Anterior cingulate cortex (tissue), 58 donors: ENCODE data around the gene CALHM6.

Source experiments
- DNase-seq, 58 donors: peaks; one replicate each; lab custom pipeline; 2025; lab: John Stamatoyannopoulos, UW

The CALHM6 gene

DNA sequence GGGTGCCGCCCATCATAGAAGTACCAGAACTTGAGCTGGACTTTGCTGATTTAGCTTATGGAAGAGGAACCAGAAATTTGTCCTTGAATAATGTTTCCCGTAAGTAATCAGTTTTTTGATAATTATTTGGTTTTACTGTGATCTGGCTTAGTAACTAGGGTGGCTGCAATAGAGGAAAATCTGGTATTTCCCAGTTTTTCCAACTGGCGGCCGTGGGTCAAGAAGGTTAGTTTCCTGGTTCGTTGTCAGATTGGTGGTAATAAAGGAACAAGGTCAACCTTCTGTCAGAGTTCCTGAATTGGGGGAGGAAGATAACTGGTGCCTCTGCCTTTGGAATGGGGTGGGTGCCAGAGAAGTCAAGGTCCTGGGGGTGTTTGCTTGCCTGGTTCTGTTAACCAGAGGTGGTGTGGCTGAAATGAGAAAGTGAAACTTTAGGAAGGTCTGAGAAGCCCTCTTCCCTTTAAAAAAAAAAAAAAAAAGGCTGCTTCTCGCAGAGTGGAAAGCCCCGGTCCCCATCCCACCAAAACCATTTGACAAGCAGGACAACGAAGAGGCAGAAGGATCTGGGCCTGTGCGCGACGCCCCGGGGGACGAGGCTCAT is at the start of gene CALHM6:
CALHM6 (plus strand) TSS at position 45 of the 601 bp plus-strand sequence; CDS start at position 600, 555 bp downstream.
- DNase-seq = no peak

DNA sequence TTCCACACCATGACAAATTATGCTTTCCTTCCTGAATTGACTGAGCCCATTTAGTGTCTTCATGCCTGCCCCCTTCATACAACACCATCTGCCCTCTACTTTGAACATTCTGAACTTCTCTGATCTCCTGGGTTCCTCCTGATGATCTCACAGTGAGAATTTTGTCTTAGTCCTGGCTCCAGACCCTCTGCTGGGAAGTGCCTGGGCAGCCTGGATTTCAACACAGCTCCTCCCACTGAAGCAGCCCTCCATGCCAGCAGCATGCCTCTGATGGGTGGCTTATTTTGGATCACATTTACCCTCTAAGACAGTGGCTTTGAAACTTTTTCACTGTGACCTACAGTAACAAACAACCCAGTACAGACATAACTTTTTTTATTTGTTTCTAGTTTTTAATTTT is 48.9 kb upstream of the CALHM6 start:
- DNase-seq = peak in 1 of 58 donors; percentile 49

DNA sequence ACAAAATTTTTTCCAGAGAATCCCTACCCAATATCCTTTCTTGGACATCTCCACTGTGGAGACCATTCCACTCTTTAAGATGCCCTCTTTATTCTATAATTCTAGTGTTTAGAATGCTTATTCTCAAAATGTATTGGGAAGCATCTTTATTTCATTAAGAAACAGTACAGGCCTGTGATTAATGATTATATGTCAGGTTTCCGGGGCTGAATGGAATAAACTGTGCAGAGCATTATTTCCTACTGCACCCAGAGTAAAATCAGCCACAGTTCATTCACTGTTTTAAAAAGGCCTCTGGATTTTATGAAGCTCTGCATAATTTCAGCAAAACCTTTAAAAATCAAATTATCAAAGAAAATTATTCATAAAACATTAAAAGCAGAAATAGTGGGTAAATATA is 47.8 kb upstream of the CALHM6 start:
- no peak for DNase-seq

DNA sequence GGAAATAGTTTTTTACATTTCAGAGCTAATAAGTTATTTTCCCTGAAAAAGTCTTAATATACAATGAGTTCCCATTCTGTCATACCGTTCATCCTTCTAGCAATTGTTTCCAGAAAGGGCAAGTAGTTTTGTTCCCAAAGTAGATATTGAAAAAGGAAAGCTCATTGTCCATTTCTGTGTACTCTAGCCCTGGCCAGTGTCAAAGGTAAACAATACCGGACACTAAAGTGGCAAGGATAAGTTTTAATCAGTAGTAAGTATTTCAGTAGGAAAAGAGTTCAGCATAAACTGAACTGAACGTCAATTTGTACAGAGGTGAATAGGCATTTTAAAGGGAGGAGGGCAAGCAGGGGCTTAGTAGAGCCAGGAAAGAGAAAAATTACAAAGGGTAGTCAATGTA is 43.5 kb upstream of the CALHM6 start:
- no peak for DNase-seq

DNA sequence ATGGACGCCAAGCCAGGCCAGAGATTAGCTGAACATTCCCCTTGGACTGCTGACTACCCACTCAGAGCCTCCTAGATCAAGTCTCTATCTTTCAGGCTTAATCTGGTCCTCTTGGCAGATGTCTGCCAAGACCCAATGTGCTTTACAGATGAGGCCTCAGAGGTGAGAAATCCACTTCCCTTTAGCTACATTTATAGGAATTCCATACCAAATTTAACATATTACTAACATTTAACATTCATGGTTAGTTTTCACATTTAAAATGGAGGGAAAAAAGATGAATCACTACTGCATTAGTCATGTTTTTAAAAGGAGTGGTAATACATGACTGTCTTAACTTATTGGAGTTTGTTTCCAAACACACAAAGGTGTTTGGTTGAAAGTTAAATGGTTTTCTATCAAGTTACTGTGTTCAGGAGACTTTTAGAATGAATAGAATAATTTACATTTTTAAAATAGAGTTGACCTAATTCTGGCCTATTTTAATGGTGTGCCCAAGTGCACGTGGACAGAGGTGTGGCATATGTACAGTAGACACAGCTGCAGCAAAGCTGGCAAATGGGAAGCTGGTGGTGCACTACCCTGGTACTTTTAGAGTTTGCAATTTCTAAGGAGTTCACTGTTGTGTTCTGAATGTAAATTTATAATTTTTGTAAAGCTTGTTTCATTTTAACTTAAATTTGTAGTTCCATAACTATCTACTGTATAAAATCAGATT is 41.9 kb upstream of the CALHM6 start:
- DNase-seq = no peak

DNA sequence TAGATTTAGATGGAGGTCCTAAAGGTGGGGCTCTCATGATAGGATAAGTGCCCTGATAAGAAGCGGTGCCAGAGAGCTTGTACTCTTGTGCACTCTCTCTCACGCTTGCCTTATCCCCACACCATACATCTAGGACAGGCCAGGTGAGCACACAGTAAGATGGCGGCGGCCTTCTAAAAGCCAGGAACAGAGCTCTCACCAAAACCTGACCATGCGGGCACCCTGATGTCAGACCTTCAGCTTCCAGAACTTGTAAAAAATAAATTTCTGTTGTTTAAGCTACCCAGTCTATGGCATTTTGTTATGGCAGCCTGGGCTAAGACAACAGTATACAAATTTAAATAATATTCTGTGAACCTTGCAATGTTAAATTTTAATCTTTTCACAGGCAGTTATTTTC is 40.8 kb upstream of the CALHM6 start:
- no peak for DNase-seq

DNA sequence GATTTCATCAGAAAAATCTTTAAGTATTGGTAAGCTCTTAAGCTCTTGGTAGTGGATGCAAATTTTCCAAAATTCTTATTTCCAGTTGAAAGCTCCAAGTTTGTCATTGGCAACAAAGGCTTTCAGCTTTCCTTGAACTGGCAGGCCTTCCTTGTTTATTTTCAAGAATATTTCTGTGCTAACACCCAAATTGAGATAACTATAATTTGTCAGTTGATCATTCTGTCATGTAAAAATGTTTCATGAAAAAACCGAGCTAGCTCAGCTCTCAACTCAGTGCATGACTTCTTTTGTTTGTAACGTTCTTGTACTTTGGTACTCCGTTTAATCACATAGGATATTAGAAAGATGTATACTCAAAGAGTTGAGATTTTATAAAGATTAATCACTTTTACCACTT is 38.9 kb upstream of the CALHM6 start:
- no peak for DNase-seq

DNA sequence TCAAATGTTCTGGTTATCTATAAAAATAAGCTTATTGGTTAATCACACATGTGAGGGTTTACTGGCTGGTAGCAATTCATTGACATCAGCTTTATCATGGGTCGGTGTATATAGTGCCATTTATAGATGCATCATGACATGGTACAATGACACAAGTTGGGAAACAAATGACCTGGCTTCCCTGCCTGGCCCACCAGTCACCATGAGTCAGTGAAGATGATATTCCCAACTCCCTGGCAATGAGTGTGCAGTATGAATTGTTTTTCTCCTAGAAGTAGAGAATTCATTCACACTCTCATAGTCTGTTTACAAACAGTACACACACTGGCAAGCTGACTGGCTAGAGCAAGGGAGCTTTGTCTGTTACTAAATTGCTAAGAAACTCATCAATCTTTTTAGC is 37.2 kb upstream of the CALHM6 start:
- no peak for DNase-seq

DNA sequence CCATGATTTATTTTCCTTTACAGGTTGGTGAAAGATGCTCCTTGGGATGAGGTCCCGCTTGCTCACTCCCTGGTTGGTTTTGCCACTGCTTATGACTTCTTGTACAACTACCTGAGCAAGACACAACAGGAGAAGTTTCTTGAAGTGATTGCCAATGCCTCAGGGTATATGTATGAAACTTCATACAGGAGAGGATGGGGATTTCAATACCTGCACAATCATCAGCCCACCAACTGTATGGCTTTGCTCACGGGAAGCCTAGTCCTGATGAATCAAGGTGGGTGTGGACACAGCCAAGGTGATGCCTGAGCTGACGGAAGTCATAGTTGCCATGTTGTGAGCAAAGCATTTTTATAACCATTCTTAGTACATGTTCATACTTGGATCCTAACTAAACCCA is 34.6 kb upstream of the CALHM6 start:
- no peak for DNase-seq

DNA sequence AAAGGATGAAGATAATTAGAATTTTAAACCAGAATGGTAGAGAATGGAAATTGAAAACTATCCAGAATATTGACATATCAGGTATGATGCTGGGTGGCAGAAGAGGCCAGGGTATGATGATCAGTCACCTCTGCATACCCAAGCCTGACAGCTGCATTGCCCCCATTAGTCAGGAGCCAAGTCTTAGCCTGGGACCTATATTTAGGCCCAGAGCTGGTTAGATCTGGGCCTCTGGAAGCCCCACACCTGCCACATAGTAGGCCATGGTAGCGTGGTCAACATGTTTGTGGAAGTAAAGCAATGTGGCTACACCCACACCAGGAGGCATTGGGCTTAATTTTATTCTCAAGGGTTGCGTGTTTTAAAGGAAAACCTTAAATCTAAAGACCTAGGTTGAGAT is 32.1 kb upstream of the CALHM6 start:
- DNase-seq = no peak

DNA sequence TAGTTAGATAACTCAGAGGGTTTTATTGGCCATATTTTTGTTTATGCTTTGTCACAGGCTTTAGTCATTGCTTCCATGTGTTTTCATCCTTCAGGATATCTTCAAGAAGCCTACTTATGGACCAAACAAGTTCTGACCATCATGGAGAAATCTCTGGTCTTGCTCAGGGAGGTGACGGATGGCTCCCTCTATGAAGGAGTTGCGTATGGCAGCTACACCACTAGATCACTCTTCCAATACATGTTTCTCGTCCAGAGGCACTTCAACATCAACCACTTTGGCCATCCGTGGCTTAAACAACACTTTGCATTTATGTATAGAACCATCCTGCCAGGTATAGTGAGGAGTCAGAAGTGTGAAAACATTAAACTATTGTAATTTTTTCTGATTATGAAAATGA is 30.3 kb upstream of the CALHM6 start:
- DNase-seq = no peak

DNA sequence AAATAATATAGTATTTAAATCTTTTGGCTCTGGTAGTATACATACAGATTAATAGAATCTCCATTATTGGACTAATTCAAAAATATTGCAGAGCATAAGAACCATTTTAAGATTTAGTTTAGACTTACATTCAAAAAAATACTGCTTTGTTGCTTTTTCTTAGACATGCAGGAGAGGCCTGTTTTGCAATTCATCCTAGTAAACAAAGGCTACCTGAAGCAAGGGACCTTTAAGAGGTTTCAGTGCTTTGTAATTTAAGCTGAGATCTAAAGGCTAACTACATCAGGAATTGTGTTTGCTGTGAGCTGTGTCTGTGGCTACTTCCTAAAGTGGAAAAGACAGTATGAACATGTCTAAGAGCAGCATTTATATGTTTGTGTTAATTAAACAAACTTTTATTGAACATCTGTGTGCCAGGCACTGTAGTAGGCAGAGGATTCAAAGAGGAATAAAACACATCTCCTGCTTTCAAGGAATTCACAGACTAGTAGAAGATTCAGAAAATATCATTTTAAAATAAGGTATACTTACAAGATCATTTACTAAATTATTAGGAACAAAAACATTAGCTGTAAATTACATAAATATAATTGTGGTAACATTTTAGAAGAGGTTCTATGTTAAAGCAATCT is 29.1 kb upstream of the CALHM6 start:
- no peak for DNase-seq

DNA sequence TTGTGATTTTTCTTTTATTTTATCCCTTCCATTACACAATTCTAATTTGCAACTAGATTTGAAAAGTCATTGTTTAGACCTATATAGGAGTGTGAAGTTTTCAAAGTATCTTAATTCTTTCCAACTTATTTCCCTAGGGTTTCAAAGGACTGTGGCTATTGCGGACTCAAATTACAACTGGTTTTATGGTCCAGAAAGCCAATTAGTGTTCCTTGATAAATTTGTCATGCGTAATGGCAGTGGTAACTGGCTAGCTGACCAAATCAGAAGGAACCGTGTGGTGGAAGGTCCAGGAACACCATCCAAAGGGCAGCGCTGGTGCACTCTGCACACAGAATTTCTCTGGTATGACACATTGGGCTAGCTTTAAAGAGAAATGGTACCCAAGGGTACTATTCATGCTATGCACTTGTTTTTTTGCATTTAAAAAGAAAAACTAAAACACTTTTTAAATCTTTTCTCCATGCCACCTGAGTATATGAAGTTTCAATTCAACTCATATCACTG is 27.9 kb upstream of the CALHM6 start:
- no peak for DNase-seq

DNA sequence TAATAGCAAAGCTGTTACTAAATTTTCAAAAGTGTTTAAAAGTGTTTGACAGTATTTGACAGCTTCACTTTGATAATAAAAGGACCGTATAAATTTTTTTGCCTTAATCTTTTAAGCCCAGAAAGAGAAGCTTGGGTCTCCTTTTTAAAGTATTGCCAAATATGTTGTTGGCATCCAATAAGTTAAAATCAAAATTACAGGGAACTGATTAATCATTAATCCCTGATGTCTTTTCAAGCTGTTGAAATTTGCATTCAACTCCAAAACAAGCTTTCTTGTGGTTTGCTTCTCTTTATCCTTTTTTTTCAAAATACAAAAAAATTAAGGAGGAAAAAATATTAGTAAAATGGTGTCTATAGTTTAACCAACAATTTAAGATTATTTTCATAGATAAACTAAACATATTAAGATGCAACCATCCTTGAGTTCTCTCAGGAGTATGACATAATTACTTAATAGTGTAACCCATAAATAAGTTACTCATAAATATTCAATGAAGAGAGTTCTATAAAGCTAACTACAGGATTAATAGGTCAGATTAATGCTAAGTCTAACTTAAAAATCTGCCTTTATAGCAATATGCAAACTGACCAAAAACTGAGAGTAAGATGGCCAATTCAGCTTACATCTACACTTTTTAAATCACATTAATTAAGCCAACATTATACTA is 27.0 kb upstream of the CALHM6 start:
- no peak for DNase-seq

DNA sequence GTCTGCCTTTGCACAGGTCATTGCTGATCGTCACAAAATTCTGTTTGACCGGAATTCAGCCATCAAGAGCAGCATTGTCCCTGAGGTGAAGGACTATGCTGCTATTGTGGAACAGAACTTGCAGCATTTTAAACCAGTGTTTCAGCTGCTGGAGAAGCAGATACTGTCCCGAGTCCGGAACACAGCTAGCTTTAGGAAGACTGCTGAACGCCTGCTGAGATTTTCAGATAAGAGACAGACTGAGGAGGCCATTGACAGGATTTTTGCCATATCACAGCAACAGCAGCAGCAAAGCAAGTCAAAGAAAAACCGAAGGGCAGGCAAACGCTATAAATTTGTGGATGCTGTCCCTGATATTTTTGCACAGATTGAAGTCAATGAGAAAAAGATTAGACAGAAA is 24.6 kb upstream of the CALHM6 start:
- DNase-seq = no peak

DNA sequence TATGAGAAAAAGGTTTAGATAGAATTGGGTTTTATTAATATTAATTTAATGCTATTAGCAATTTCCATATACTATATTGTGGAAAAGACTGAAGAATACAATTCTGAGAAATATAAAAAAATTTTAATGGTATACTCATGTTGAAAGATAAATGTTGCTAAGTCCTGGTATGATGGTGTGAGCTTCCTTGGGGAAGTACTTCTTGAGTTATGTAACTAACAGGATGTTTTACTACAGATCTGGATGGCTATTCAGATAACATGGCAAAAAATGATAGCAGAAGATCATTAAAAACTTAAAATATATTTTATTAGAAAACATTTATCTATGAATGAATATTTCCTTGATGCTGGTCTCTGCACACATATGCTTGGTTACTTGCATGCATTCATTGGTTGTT is 23.5 kb upstream of the CALHM6 start:
- DNase-seq = no peak

DNA sequence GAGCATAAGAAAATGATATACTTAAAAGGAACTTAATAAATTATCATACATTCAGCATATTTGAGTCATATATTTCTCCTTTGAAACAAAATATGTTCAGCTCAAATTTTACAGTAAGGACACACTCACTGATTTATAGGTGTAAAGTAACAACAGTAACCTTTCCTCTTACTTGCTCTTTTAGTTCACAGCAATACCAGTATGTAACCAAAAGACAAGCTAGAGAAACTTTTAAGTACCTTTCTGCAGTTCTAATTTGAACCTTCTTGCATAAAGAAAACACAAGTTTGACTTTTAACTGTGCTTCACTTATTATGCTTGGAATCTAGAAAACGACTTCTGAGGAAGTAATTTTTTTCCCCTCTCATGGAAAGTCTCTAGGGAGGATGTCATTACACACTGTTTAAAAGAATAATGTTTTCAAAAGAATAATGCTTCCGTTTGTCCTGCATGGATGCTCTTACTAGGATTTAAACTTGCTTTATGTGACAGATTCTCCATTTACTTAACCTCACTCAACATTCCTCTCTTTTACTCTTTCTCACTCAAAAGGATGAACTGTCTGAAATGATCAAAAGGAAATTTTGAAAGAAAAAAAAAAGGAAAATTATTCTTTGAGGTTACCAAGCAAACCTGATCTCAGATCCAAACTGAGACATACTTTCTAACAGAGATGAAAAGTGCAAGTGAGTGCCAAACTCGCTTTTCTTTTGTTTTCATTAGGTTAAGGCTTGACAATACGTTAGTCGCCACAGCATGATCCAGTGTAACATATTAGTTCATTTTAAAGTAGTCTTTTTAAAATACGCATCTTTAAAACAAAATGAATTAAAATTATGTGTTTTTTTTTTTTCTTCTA is 22.4 kb upstream of the CALHM6 start:
- DNase-seq = no peak

DNA sequence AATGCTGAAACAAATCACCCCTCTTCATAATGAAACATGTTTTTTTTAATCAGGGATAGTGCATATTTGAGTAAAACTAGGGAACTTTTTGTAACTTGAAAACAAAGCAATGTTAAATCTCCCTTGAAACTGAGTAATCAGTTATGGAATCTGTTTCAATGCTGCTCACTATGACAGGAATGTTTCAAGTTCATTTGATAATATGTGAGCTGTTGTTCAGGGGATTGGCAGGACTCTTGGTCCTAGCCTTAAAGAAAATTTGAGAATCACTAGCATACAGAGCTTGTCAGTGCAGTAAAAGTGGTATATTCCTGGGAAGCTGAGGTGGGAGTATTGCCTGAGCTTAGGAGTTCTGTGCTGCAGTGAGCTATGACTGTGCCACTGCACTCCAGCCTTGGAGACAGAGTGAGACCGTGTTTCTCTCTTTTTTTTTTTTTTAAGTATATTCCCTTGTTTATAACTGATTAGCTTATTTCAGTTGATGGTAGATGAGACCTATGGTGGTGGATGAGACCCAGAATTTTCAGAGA is 21.6 kb upstream of the CALHM6 start:
- DNase-seq = no peak

DNA sequence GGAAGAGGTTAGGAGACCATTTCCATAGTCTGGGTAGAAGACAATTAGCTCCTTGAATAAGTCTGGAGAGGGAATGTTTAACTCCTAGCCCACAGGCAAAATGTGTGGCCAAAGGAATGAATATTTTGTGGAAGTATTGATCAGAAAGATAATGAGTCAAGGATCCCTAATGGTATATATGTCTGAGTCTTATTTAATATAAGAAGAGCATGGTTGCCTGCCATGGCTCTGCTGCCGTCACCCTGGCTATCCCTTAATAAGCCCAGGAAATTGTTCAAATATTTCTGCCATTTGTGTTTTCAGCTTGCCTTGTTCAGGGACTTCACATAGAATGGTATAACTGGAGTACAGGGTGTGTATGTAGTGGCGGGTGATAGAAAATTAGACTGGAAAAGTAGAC is 18.1 kb upstream of the CALHM6 start:
- DNase-seq = no peak

DNA sequence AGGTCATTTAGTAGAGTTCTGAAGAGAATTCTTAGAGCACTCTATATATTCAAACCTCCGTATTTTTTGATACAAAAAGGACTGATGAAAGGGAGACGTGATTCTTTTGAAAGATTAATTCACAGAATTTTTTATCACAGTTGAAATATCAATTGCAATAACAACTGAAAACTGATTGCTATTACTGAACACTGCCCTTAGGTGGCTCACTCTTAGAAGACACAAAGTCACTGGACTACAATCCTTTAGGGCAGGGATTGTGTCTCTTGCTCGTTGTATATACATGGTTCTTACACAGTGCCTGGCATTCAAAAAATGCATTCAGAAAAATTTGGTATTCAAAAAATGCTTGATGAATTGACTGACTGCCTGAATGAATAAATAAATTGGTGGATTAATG is 17.1 kb upstream of the CALHM6 start:
- no peak for DNase-seq
